Measurements from ENCODE around the gene CNRIP1.

DNA sequence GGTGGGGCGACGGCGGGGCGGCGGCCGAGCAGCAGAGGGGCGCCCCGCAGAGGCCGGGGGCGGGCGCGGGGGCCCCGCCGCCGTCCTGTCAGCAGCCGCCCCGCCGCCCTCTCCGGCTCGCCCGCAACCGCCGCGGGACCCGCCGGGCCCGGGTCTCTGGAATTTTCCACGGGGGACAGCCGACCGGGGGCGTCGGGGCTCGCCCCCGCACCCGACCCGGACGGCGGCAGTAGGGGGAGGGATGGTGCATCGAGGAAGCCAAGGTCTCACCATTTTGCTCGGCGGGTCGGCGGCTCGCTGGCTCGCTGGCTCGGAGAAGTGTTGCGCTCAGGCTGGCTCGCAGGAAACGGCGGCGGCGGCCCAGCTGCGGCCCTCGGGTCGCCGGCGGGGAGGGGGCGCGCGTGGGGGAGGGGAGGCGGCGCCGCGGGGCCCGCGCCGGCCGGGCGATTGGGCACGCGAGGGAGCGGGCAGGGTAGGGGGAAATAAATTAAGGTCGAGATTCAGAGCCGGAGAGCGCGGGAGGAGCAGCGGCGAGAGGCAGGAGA, 67.8 kb downstream of the CNRIP1 start:
- TF ChIP-seq GATA2 (IDR thresholded peaks at IDR 0.05; ENCODE audit: low read depth, low read length) (no peak), GATA3 (IDR thresholded peaks at IDR 0.05; ENCODE audit: low read depth, low read length) (no peak)
